HG03342 (cell line): ENCODE measurements around the gene ZNF600.
A peak's percentile ranks its signal among the peaks of the same experiment; 100 is the strongest.
"Not testable (repeated sequence)": the region's sequence is repeated elsewhere in the genome, so short reads cannot be mapped to it uniquely, and the experiment has no call there.

Source experiments
- ATAC-seq: cut with Tn5 transposase; IDR thresholded peaks from one replicate; pipeline ENCODE4 v1.9.1; 2021; ENCODE audit warnings: mild to moderate bottlenecking, moderate library complexity; ENCODE audit not compliant: unreplicated experiment

The ZNF600 gene

GRCh38 chr19:52742516-52742915, 44.1 kb downstream of the ZNF600 start:
- no peak for ATAC-seq

- ATAC-seq: no peak
These were observed 44.6 kb downstream of the ZNF600 start for GRCh38 chr19:52741951-52742485.

- not testable (repeated sequence) for ATAC-seq
These were observed 45.2 kb downstream of the ZNF600 start for GRCh38 chr19:52741371-52741770.

GRCh38 chr19:52739576-52739975, 47.0 kb downstream of the ZNF600 start:
- no peak for ATAC-seq

GRCh38 chr19:52735734-52736133, 50.9 kb downstream of the ZNF600 start:
- ATAC-seq: no peak

GRCh38 chr19:52734893-52735661, 51.5 kb downstream of the ZNF600 start, which contains the start of gene ZNF611:
Gene ZNF611, minus strand, starts transcription at chr19:52735044. Its CDS starts 19,150 bp downstream, at chr19:52715894.
- peak; percentile 96 for ATAC-seq

GRCh38 chr19:52734331-52734892, 52.2 kb downstream of the ZNF600 start:
- ATAC-seq: peak; percentile 20

- ATAC-seq: not testable (repeated sequence)
These were observed 60.5 kb downstream of the ZNF600 start for GRCh38 chr19:52726051-52726450.

- no peak for ATAC-seq
These were observed 61.0 kb downstream of the ZNF600 start for GRCh38 chr19:52725528-52725961.

- no peak for ATAC-seq
These were observed 61.7 kb downstream of the ZNF600 start for GRCh38 chr19:52724701-52725514.

- ATAC-seq: not testable (repeated sequence)
These were observed 62.5 kb downstream of the ZNF600 start for GRCh38 chr19:52723907-52724598.

- ATAC-seq: no peak
These were observed 64.3 kb downstream of the ZNF600 start for GRCh38 chr19:52722062-52723003.

- not testable (repeated sequence) for ATAC-seq
These were observed 66.0 kb downstream of the ZNF600 start for GRCh38 chr19:52720541-52720940.

- ATAC-seq: no peak
These were observed 70.1 kb downstream of the ZNF600 start for GRCh38 chr19:52716522-52716921.

GRCh38 chr19:52715902-52716301, 70.7 kb downstream of the ZNF600 start:
- ATAC-seq: not testable (repeated sequence)

- ATAC-seq: not testable (repeated sequence)
These were observed 71.3 kb downstream of the ZNF600 start for GRCh38 chr19:52715330-52715729.
